Psoas muscle (tissue), 8 donors: ENCODE data around the gene SCARF2. TPM values are rescaled to one million over a fixed set of nuclear protein-coding genes. Genes with fewer than 3 reads are reported as not detected.
A peak's percentile ranks its signal among the peaks of the same experiment; 100 is the strongest.

Experiments
- ATAC-seq, 4 donors: fragments of 200-7000 bp; cut with Tn5 transposase; one replicate each; pipeline ENCODE4 v1.9.1; 2020; ENCODE audit warnings: moderate library complexity in 3 of 4, mild to moderate bottlenecking in 2 of 4
- DNase-seq, 2 donors: peaks; one replicate each; pipeline ENCODE4 v3.0.0-alpha.2; 2020
- H3K27ac ChIP-seq: fragments of 200-600 bp; one replicate; pipeline ENCODE4 v1.8.0; 2022
- H3K27me3 ChIP-seq, 3 donors: fragments of 200-600 bp in 1 of 3; one replicate each; pipeline versions ENCODE4 v1.6.1 to v1.8.0; 2013 to 2022; ENCODE audit warnings: low read length in 2 of 3, mild to moderate bottlenecking in 2 of 3, moderate library complexity in 1 of 3; ENCODE audit not compliant: insufficient read depth in 3 of 3
- H3K36me3 ChIP-seq, 2 donors: fragments of 200-600 bp in 1 of 2; one replicate each; pipeline versions ENCODE4 v1.6.1 to v1.8.0; 2013 to 2022; ENCODE audit warnings: low read depth in 1 of 2, mild to moderate bottlenecking in 1 of 2, moderate library complexity in 1 of 2; ENCODE audit not compliant: insufficient read depth in 1 of 2
- H3K4me1 ChIP-seq: fragments of 200-600 bp; one replicate; pipeline ENCODE4 v1.8.0; 2022
- H3K4me3 ChIP-seq: fragments of 200-600 bp; one replicate; pipeline ENCODE4 v1.8.0; 2022; ENCODE audit warnings: mild to moderate bottlenecking
- H3K9me3 ChIP-seq: fragments of 200-600 bp; one replicate; pipeline ENCODE4 v1.8.0; 2022
- WGBS, 3 donors: extraction: QIAGEN DNeasy Blood & Tissue Kit; methylation state at CpG; one replicate each; pipeline versions ENCODE4 v1.1.6 to v1.1.7; 2013; 5-methylcytosine and 5-hydroxymethylcytosine counted together
- intact Hi-C, 2 donors: fragments of 100-400 bp; cut with DNase I; formaldehyde crosslinking; loops; one replicate each; pipeline versions ENCODE4 v1.11.0 to v1.14.2; 2022
- polyA plus RNA-seq, 3 donors: library from polyadenylated mRNA; stranded (reverse); fragments of 200-250 nt; gene quantifications; one replicate each; pipeline ENCODE4 v1.2.3, GENCODE V29; 2013
- total RNA-seq, 4 donors: library from RNA; stranded (reverse); fragmentation: NEBNext Ultra II Directional in 2 of 4; extraction: Animal tissue kit (Norgen Biotek cat#: 25700) in 2 of 4; gene quantifications; one replicate each; pipeline versions ENCODE4 v1.2.1 to v1.2.4, GENCODE V29; 2021 to 2023
- TF ChIP-seq, protein P1 (sequence below): fragments of 200-600 bp; IDR thresholded peaks from one replicate; pipeline ENCODE4 v1.8.0; 2022; ENCODE audit warnings: antibody characterized with exemption
- donor health status: healthy with polysubstance abuse.
- donor health status: DM: no; HTN: no; CAD: no; lungs with moderate emphysema.
- donor health status: Bipolar disorder and iron deficiency.
- donor health status: healthy.
- donor health status: DM: yes; HTN: yes; CAD: no.
- donor health status: DM: no; HTN: no; CAD: no.
- donor health status: DM: no; HTN: no; CAD: no.
- donor health status: DM: yes; HTN: yes; CAD: no.

SCARF2 gene
- total and polyA plus RNA-seq, 7 donors, result 0.44 to 2.0 (median 1.3) TPM

DNA sequence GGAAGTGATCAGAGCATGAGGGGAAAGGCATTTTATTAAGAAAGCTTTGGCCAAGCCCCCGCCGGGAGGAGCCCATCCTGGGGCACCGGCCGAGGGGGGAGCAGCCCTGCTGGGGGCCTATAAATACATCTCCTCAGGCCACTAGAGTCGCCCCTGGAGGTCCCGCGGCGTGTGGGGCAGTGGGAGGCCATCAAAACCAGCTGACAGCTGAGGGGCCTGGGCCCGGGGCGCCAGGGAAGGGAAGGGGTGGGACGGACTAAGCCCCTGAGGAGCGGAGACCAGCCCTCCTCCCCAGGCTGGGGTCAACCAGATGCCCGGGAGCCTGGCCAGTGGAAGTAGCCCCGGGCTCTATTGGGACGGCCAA lies 13.1 kb downstream of the SCARF2 start:
- no peaks in the 10 kb centered on the region for H3K9me3 ChIP-seq
- 77 to 79% (median 78%) methylated on average over 14 to 15 of the region's 15 CpGs for WGBS, 3 donors
- no peaks in the 10 kb centered on the region for H3K27me3 ChIP-seq
- peaks cover 13% of the 10 kb centered on the region for H3K4me1 ChIP-seq
- TF ChIP-seq, protein P1, sequence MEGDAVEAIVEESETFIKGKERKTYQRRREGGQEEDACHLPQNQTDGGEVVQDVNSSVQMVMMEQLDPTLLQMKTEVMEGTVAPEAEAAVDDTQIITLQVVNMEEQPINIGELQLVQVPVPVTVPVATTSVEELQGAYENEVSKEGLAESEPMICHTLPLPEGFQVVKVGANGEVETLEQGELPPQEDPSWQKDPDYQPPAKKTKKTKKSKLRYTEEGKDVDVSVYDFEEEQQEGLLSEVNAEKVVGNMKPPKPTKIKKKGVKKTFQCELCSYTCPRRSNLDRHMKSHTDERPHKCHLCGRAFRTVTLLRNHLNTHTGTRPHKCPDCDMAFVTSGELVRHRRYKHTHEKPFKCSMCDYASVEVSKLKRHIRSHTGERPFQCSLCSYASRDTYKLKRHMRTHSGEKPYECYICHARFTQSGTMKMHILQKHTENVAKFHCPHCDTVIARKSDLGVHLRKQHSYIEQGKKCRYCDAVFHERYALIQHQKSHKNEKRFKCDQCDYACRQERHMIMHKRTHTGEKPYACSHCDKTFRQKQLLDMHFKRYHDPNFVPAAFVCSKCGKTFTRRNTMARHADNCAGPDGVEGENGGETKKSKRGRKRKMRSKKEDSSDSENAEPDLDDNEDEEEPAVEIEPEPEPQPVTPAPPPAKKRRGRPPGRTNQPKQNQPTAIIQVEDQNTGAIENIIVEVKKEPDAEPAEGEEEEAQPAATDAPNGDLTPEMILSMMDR, result no peak
- DNase-seq (no peak), ATAC-seq (no peak)
- peak overlapping the region; percentile 23 for H3K27ac ChIP-seq
- H3K4me3 ChIP-seq, result no peak overlapping the region
- no peaks in the 10 kb centered on the region for H3K36me3 ChIP-seq
- intact Hi-C loops, result no loop called here

DNA sequence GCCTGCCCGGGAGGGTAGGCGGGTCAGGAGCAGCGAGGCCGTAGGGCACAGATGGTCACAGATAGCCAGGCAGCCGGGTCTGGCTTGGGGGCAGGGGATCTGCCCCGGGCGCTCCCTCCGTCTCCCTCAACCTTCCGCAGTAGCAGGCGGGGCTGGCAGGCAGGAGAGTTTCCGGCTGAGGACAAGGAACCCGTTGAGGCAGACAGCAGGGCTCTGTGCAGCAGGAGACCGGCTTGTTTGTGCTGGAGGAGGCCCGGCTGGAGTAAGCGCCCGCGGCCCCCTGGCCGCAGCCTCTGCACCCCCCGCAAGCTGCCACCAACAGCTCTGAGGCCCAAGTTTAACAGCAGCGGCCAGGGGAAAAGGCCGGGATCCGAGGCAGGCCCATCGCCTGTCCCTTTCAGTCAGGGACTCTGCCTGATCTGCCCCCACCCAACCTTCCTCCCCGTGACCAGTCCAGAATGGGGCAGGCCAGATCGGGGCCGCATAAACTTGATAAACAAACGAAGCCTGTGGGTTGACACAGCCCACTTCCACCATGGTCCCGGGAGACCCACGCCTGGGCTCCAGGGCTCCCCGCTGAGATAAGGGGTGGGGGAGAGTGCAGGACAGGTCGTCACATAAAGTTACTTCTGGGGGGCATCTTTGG lies 13.6 kb downstream of the SCARF2 start:
- ATAC-seq (no peak), DNase-seq (peak in 1 of 2 donors; percentile 46)
- 63 to 70% (median 66%) methylated on average over 30 to 31 of the region's 31 CpGs for WGBS, 3 donors
- Histone ChIP-seq H3K4me1 (peaks cover 13% of the 10 kb centered on the region), H3K36me3 (no peaks in the 10 kb centered on the region), H3K27me3 (no peaks in the 10 kb centered on the region), H3K9me3 (no peaks in the 10 kb centered on the region), H3K4me3 (no peak overlapping the region), H3K27ac (peak overlapping the region; percentile 2)
- intact Hi-C loops, result no loop called here
- TF ChIP-seq, protein P1, result no peak

DNA sequence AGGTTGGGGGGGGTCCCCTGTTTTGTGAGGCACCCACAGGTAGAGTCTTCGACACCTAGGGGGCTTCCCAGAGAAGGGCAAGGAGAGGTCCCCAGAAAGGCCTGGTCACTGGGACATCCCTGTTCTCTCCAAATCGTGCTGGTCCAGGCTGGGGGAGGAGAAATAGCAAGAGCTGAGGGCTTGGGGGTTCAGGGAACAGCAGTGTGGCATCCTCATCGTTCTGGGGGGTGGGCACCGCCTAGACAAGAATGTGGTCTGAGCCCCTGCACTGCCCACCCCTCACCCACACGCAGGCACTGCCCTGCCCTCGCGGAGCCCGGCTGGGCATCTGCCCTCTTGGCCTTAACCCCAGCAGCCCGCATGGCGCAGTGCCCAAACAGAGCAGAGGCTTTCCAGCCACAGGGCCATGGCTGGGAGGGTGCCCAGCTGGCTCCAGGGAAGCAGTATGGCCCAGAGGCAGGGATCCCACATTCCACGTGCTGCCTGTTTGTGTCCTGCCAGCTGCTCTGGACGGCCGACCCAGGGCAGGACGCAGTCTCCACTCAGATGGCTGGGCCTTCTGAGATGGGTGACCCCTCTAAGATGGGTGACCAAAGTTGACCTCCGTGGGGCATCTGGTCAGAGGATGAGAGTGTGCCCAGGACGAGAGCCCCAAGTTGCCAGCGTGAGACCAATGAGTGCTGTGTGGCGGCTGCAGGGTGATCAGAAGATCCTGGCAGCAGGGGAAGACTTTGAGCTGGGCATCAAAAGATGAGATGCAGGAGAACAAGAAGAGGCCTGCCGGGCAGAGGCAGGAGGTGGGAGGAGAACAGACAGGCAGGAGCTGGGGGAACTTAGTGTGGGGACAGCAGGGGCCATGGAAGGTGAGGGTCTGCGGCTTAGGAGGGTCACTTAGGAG lies 14.4 kb downstream of the SCARF2 start:
- peak; percentile 73 to 89 for DNase-seq
- H3K9me3 ChIP-seq, result no peaks in the 10 kb centered on the region
- no peak overlapping the region for H3K4me3 ChIP-seq
- 19 to 39% (median 26%) methylated on average over 19 to 20 of the region's 20 CpGs for WGBS, 3 donors
- intact Hi-C loops, result no loop called here
- TF ChIP-seq, protein P1, result no peak
- H3K4me1 ChIP-seq, result peaks cover 13% of the 10 kb centered on the region
- no peaks in the 10 kb centered on the region for H3K27me3 ChIP-seq
- peak; percentile 72 to 92 (median 88) for ATAC-seq
- H3K36me3 ChIP-seq, result no peaks in the 10 kb centered on the region
- H3K27ac ChIP-seq, result peak overlapping the region; percentile 2

DNA sequence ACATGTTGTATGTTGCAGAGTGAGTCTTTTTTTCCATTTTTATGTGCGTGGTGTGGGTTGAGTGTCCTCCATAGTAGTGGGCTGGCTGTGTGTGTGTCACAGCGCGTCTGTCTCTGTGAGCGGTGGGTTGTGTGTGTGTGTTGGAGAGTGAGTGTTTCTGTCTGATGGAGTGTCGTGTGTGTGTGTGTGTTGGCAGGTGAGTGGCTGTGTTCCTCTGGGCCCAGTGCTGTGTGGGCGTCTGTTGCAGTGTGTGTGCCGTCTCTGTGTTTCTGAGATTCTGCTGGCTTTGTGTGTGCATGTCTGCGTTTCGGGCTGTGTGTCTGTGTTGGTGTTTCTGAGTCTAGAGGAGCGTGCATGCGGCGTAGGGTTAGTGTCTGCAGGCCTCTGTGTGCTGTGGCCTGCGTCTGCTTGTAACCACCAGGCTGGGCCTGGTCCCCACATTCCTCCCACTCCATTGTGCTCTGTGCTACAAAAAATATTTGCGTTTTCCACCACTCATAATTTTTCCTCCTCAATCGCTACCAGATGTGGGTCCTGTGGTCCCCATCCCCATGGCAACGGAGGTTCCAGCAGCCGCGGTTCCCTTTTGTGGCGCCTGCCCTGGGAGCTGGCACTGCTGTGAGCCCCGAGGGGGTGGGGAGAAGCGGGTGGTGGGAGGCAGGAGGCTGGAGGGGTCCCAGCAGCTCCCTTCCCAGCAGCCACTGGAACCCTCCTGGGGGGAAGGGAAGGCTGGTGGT lies 15.2 kb downstream of the SCARF2 start:
- DNase-seq (peak in 1 of 2 donors; percentile 53), ATAC-seq (no peak)
- TF ChIP-seq, protein P1, result no peak
- Histone ChIP-seq H3K9me3 (no peaks in the 10 kb centered on the region), H3K27ac (no peak overlapping the region), H3K36me3 (no peaks in the 10 kb centered on the region), H3K4me3 (no peak overlapping the region), H3K27me3 (no peaks in the 10 kb centered on the region), H3K4me1 (peaks cover 13% of the 10 kb centered on the region)
- intact Hi-C loops, result no loop called here
- WGBS, 3 donors, result 66 to 73% (median 69%) methylated on average over 21 of the region's 21 CpGs
